MM.1S (cell line): Measurements from ENCODE around the gene ARHGAP4.

Experiments used
- DNase-seq: peaks from one replicate; pipeline ENCODE4 v3.0.0-alpha.2; 2015
- H2AFZ ChIP-seq: fragments of 300-600 bp; sonication (generic); 2 replicates; pipeline ENCODE4 v1.6.0; 2016; ENCODE audit warnings: antibody characterized with exemption, low read length
- H3F3A ChIP-seq: fragments of 300-600 bp; sonication (generic); 2 replicates; pipeline ENCODE4 v1.6.1; 2016; ENCODE audit warnings: mild to moderate bottlenecking, antibody characterized with exemption, low read length, moderate library complexity, mixed read lengths; ENCODE audit not compliant: insufficient read depth
- H3K27ac ChIP-seq: fragments of 300-600 bp; sonication (generic); 2 replicates; pipeline ENCODE4 v1.5.1; 2016; ENCODE audit warnings: mild to moderate bottlenecking, low read length
- H3K27me3 ChIP-seq: fragments of 300-600 bp; sonication (generic); replicated peaks from 2 replicates; pipeline ENCODE4 v1.6.0; 2016; ENCODE audit warnings: low read length; ENCODE audit not compliant: insufficient read depth
- H3K36me3 ChIP-seq: fragments of 300-600 bp; sonication (generic); replicated peaks from 2 replicates; pipeline ENCODE4 v1.6.1; 2016; ENCODE audit warnings: mild to moderate bottlenecking, low read length, mixed read lengths; ENCODE audit not compliant: insufficient read depth
- H3K4me1 ChIP-seq: fragments of 300-600 bp; sonication (generic); 2 replicates; pipeline ENCODE4 v1.6.1; 2016; ENCODE audit warnings: low read length, mixed read lengths
- H3K4me2 ChIP-seq: fragments of 300-600 bp; sonication (generic); 2 replicates; pipeline ENCODE4 v1.6.0; 2016; ENCODE audit warnings: low read depth, low read length
- H3K4me3 ChIP-seq: fragments of 300-600 bp; sonication (generic); 2 replicates; pipeline ENCODE4 v1.5.1; 2016; ENCODE audit warnings: low read length, mixed read lengths
- H3K79me2 ChIP-seq: fragments of 300-600 bp; sonication (generic); 2 replicates; pipeline ENCODE4 v1.6.1; 2016; ENCODE audit warnings: mixed run types, low read length, mixed read lengths
- H3K9ac ChIP-seq: fragments of 300-600 bp; sonication (generic); 2 replicates; pipeline ENCODE4 v1.6.1; 2016; ENCODE audit warnings: low read length, mixed read lengths
- H3K9me2 ChIP-seq: fragments of 300-600 bp; sonication (generic); replicated peaks from 2 replicates; pipeline ENCODE4 v1.6.1; 2016; ENCODE audit warnings: mild to moderate bottlenecking, low read length, mixed read lengths; ENCODE audit not compliant: insufficient read depth
- H3K9me3 ChIP-seq: fragments of 300-600 bp; sonication (generic); replicated peaks from 2 replicates; pipeline ENCODE4 v1.6.1; 2016; ENCODE audit warnings: mild to moderate bottlenecking, low read length, mixed read lengths; ENCODE audit not compliant: insufficient read depth
- H4K20me1 ChIP-seq: fragments of 300-600 bp; sonication (generic); 2 replicates; pipeline ENCODE4 v1.6.1; 2016; ENCODE audit warnings: mild to moderate bottlenecking, low read length, moderate library complexity, mixed read lengths; ENCODE audit not compliant: insufficient read depth
- CTCF ChIP-seq: fragments of 300-600 bp; sonication (generic); IDR thresholded peaks from 2 replicates; pipeline ENCODE4 v1.5.1; 2016; ENCODE audit warnings: antibody characterized with exemption, low read length, mixed read lengths
- EZH2 ChIP-seq: fragments of 300-600 bp; sonication (generic); optimal IDR thresholded peaks from 2 replicates; pipeline ENCODE3; 2017; ENCODE audit warnings: low read depth, mild to moderate bottlenecking, antibody characterized with exemption, low read length, mixed read lengths
- EZH2phosphoT487 ChIP-seq: fragments of 300-600 bp; sonication (generic); IDR thresholded peaks from 2 replicates; pipeline ENCODE4 v1.6.1; 2018; ENCODE audit warnings: antibody characterized with exemption, low read length

ARHGAP4 gene

GRCh38 chrX:153969125-153969903 is 43.2 kb upstream of the ARHGAP4 start:
- peak overlapping the region; percentile 88 for H3K4me2 ChIP-seq
- H3K9me2 ChIP-seq, result no peaks in the 10 kb centered on the region
- H3K79me2 ChIP-seq, result peaks cover 78% of the 10 kb centered on the region
- TF ChIP-seq CTCF (no peak), EZH2phosphoT487 (no peak), EZH2 (no peak)
- H3K9me3 ChIP-seq, result no peaks in the 10 kb centered on the region
- H3K27ac ChIP-seq, result peak overlapping the region; percentile 69; the same call in 1 of the 2 replicates
- H3K36me3 ChIP-seq, result no peaks in the 10 kb centered on the region
- peaks cover 21% of the 10 kb centered on the region for H3K4me1 ChIP-seq
- peaks cover 36% of the 10 kb centered on the region for H3F3A ChIP-seq
- H3K9ac ChIP-seq, result peak overlapping the region; percentile 60
- H3K27me3 ChIP-seq, result no peaks in the 10 kb centered on the region
- H2AFZ ChIP-seq, result no peak overlapping the region
- H3K4me3 ChIP-seq, result peak overlapping the region; percentile 94
- no peak for DNase-seq
- peaks cover 23% of the 10 kb centered on the region for H4K20me1 ChIP-seq

GRCh38 chrX:153968754-153969124 is 42.7 kb upstream of the ARHGAP4 start:
- H3K4me3 ChIP-seq, result peak overlapping the region; percentile 94
- TF ChIP-seq EZH2 (no peak), CTCF (peak; percentile 39)
- H3K4me1 ChIP-seq, result peaks cover 20% of the 10 kb centered on the region
- peak overlapping the region; percentile 69; the same call in 1 of the 2 replicates for H3K27ac ChIP-seq
- peak overlapping the region; percentile 88 for H3K4me2 ChIP-seq
- H3K9me2 ChIP-seq, result no peaks in the 10 kb centered on the region
- H4K20me1 ChIP-seq, result peaks cover 23% of the 10 kb centered on the region
- H2AFZ ChIP-seq, result no peak overlapping the region
- peak overlapping the region; percentile 60 for H3K9ac ChIP-seq
- no peaks in the 10 kb centered on the region for H3K9me3 ChIP-seq
- no peaks in the 10 kb centered on the region for H3K36me3 ChIP-seq
- peak; percentile 84 for DNase-seq
- peaks cover 36% of the 10 kb centered on the region for H3F3A ChIP-seq
- no peaks in the 10 kb centered on the region for H3K27me3 ChIP-seq
- peaks cover 80% of the 10 kb centered on the region for H3K79me2 ChIP-seq

GRCh38 chrX:153968255-153968654 is 42.2 kb upstream of the ARHGAP4 start:
- H3K4me1 ChIP-seq, result peaks cover 15% of the 10 kb centered on the region; the same call in 1 of the 2 replicates
- no peaks in the 10 kb centered on the region for H3K27me3 ChIP-seq
- no peak overlapping the region for H2AFZ ChIP-seq
- peak overlapping the region; percentile 88 for H3K4me2 ChIP-seq
- peak overlapping the region; percentile 94 for H3K4me3 ChIP-seq
- H3K79me2 ChIP-seq, result peaks cover 80% of the 10 kb centered on the region
- H3K9me3 ChIP-seq, result no peaks in the 10 kb centered on the region
- no peak for TF ChIP-seq EZH2phosphoT487
- H3K36me3 ChIP-seq, result no peaks in the 10 kb centered on the region
- no peak for DNase-seq
- H3K9me2 ChIP-seq, result no peaks in the 10 kb centered on the region
- H3K9ac ChIP-seq, result peak overlapping the region; percentile 60
- H4K20me1 ChIP-seq, result peaks cover 23% of the 10 kb centered on the region
- peaks cover 33% of the 10 kb centered on the region for H3F3A ChIP-seq
- peak overlapping the region; percentile 69; the same call in 1 of the 2 replicates for H3K27ac ChIP-seq
